GM19463 (cell line): ENCODE results near the gene CAMTA1.

Experiments used
- ATAC-seq: cut with Tn5 transposase; IDR thresholded peaks from one replicate; pipeline ENCODE4 v1.9.1; 2021; ENCODE audit warnings: mild to moderate bottlenecking, moderate library complexity; ENCODE audit not compliant: unreplicated experiment

CAMTA1 gene

GRCh38 chr1:7454052-7454815, 669.0 kb downstream of the CAMTA1 start:
- ATAC-seq: no peak

DNA sequence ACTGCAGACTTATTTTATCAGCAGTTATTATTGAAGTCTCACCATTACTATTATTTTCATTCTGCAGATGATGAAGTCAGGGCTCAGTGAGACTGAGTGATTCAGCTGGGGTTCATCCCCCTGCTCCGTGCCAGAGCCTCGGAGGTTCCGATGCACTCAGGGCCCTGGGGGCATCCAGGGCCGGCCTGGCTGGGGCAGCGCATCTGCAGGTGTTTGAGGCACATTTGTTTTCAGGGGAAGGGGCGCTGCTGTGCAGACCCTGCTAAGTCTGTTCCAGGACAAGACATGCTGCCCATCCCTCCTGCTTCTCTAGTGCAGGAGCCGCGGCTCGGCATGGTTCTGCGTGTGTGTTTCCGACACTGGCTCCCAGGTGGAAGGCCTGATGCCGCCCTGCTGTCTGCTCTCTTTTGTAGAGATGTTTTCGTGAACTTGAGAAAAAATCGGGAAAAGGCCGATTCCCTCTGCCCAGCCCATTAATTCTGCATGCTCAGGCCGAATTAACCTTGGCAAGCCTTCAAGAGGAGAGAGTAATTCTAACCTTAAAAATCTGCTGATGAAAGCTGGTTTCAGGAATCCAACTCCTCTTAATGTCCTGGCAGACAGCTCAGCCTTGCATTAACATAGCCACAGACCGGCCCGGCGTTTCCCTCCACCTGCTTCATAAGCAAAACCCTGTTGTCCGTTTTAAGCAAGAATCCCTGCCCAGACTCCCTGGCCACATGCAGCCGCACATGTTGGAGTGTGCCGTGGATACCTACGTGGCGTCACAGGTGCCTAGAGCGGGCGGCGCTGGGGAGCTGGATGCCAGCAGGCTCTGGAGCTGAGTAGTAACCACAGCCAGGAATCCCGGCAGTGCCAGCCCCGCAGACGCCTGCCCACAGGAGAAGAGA, 669.9 kb downstream of the CAMTA1 start:
- ATAC-seq: no peak

GRCh38 chr1:7455796-7456721, 670.8 kb downstream of the CAMTA1 start:
- no peak for ATAC-seq

- no peak for ATAC-seq
These were observed 671.4 kb downstream of the CAMTA1 start for GRCh38 chr1:7456722-7457082.

DNA sequence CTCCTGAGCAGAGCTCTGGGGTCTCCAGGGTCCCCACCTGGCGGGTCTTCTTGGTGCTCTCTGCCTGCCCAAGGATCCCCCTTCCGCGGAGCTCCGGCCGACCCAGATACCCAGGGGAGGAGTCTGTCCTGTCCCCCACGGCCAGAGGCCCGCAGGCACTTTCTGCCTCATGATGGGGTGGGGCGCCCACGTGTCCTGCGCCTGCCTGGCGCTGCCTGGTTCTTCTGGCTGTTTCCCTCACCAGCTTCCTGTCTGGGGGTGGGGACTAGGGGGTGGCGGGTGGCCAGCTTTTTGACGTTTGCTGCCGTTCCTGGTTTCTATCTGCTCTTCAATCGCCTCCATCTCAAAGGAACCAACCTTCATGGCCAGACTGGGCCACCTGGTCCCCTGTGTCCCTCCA, 672.6 kb downstream of the CAMTA1 start:
- no peak for ATAC-seq

GRCh38 chr1:7458946-7459345, 673.7 kb downstream of the CAMTA1 start:
- ATAC-seq: no peak

DNA sequence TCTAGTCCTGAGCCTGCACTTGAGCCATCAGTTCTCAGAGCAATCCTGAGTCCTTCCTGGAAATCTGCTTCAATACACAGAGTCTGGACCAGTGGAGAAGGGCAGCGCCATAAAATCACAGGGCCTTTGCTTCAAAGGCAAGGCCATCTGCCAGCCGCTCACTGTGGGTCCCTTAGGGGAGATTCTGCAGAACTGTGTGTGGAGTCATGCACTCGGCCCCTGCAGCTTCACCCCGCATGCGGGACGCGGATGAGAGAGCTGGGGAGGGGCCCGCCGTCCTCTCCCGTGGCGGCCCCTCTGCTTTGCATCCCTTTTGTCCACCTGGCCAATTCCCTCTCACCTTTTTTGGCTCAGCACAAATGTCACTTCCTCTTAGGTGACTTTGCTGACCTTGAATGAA, 674.7 kb downstream of the CAMTA1 start:
- ATAC-seq: no peak

GRCh38 chr1:7460807-7461206, 675.6 kb downstream of the CAMTA1 start:
- ATAC-seq: no peak

DNA sequence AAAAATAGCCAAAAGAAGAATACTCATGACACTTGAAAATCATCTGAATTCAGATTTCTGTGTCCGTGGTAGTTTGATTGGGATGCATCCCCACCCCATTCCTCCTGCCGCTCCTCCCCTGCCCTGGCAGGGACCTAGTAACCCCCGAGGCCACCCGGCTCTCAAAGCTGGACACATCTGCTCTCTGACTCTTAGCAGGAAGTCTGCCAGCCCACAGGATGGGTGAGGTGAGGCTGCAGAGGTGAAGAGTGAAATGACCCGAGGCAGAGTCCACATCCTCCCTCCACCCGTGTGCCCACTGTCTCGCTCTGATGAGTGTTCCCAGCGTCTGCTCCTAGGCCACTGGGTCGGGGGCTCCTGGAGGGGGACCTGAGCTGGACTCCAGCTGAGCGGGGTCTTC, 677.4 kb downstream of the CAMTA1 start:
- ATAC-seq: no peak

DNA sequence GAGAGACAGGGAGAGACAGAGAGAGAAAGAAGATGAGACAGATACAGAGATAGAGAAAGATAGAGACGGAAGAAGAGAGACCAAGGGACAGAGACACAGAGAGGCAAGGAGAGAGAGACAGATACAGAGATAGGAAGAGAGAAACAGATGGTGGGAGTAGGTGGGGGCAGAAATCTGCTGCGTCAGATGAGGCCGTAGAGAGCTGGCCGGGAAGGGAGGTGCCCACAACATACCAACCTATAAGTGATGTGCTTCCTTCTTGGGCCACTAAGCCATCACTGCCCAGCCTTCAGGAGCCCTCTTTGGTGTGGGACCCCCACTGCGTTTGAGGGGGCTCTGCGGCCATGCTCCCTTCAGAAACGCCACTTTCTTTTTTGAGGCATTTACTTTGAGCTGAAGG, 678.3 kb downstream of the CAMTA1 start:
- ATAC-seq: no peak

DNA sequence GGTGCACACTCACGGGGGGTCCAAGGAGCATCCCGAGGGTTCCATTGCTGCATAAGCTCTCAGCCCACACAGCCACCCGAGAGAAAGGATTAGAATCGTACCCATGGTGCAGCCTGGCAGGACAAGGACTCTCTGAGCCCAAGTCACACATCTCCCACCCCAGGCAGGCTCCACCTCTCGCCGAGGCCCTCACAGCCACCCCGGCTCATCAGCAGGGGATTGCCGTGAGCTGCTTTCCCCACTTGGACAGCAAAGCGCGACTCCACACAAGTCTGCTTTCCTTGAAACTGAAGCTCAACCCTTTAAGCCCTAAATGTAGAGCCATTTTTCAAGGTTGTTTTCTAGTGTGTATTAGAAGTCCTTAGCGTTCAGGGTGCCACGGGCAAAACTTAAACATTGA, 679.5 kb downstream of the CAMTA1 start:
- ATAC-seq: no peak

GRCh38 chr1:7467476-7468175, 682.4 kb downstream of the CAMTA1 start:
- ATAC-seq: no peak

DNA sequence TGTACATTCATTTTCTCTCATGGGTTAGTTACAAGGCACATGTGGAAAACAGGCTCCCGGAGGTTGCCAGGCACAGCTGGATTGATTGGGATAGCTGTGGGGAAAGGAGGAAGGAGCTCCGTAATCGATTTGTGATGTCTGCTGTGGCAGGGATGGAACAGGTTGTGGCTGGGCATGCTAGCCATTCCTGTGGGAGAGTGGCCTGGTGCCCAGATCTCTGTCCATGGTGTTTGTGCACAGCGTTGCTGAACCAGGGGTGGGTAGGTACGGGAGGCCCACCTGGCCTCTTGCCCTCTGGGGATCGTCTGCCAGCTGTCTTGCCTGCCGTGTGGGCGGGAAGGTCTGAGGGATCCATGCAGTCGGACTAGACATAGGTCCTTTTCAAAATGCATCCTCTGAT, 683.0 kb downstream of the CAMTA1 start:
- no peak for ATAC-seq

GRCh38 chr1:7469255-7469938, 684.1 kb downstream of the CAMTA1 start:
- no peak for ATAC-seq

- ATAC-seq: no peak
These were observed 685.8 kb downstream of the CAMTA1 start for GRCh38 chr1:7470904-7471638.

DNA sequence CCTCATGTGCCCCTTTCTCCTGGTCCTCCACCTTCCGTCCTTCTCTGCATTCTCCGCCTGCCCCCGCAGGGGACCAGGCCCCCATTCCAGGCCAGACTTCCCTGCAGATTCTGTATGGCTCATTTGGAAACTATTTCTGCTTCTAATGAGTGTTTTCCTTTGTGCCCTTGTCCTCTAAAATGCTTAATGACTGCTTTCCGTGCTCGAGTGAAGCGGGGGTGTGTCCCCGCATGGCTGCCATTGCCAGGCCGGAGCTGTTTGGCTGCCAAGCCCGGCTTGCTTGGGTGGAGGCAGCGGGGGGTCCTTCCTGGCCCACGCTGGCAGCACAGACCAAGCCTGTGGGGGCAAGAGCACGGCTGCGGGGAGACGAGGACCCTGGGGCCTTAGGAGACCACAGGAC, 686.6 kb downstream of the CAMTA1 start:
- ATAC-seq: no peak

DNA sequence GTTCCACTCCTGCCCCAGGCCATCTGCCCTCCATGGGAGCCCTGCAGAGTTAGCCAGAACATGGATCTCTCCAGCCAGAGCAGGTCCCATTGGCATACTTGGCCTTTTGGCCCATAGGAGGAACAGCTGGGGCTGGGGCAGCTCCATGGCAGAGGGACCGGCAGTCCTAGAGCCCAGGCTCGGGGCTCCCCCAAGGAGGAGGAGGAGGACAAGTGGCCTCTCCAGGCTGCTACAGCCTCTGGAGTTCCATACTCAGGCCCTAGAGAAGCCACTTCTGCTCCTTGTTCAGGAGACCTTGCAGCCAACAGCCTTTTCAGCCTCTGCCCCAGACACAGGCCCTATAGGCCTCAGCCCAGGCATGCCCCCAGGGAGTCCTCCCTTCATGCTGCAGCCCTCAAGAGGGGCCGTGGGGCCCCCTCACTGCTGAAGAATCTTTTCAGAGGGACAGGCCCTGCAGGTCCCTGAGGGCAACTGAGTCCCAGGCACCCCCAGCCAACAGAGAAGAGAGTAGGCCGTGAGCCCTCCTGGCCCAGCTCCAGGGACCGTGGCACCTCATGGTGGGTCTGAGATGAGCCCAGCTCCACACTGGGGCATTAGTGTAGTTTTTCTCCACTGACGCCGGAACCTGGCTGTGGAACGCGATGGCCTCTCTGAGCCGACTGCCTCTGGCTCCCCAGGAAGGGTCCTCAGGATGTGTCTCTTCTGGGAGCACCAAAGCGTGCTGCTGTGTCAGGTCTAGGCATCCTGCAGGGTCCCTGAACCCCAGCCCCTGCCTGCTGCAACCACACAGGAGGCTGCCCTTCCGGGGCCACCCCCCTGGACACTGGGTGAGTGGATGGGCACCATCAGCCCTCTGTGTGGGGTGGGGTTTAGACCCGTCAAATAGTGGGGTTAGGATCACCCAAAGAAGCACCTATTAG, 688.2 kb downstream of the CAMTA1 start:
- no peak for ATAC-seq

DNA sequence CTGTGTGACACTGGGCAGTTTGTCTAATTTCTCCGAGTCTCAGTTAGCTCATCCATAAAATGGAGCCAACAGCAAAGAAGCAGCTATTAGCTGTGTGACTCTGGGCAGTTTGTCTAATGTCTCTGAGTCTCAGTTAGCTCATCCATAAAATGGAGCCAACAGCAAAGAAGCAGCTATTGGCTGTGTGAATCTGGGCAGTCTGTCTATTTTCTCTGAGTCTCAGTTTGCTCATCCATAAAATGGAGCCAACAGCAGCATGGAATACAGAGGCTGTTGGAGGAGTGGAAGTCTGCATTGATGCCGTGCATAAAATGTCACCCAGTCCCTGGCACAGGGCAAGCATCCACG, 688.9 kb downstream of the CAMTA1 start:
- no peak for ATAC-seq
